Large intestine (tissue), 3 donors: ENCODE data around the gene TMEM271. TPM values are rescaled to one million over a fixed set of nuclear protein-coding genes. Genes with fewer than 3 reads are reported as not detected.

Experiments used
- DNase-seq, 2 donors: peaks; one replicate each; pipeline versions ENCODE4 v3.0.0 to v3.0.0-alpha.2; 2013
- H3K27ac ChIP-seq: one replicate; pipeline ENCODE4 v1.5.1; 2013; ENCODE audit warnings: low read length
- H3K27me3 ChIP-seq: 2 replicates; pipeline ENCODE4 v1.6.1; 2013; ENCODE audit warnings: low read length; ENCODE audit not compliant: control insufficient read depth, insufficient read depth
- H3K36me3 ChIP-seq: 2 replicates; pipeline ENCODE4 v1.6.1; 2013; ENCODE audit warnings: low read length; ENCODE audit not compliant: control insufficient read depth, insufficient read depth
- H3K4me1 ChIP-seq: one replicate; pipeline ENCODE4 v1.6.1; 2013; ENCODE audit warnings: low read length; ENCODE audit not compliant: control insufficient read depth, insufficient read depth
- H3K4me3 ChIP-seq: one replicate; pipeline ENCODE4 v1.5.1; 2013; ENCODE audit warnings: low read length
- H3K9me3 ChIP-seq: one replicate; pipeline ENCODE4 v1.6.1; 2013; ENCODE audit warnings: mild to moderate bottlenecking, low read depth, low read length, moderate library complexity; ENCODE audit not compliant: control insufficient read depth
- WGBS: methylation state at CpG from one replicate; pipeline ENCODE4 v1.1.5; 2013; ENCODE audit warnings: low lambda C conversion rate; ENCODE audit not compliant: insufficient coverage; 5-methylcytosine and 5-hydroxymethylcytosine counted together
- polyA plus RNA-seq: library from polyadenylated mRNA; unstranded; fragments of 120-200 nt; gene quantifications from one replicate; pipeline ENCODE4 v1.2.1, GENCODE V29; 2013

Gene TMEM271
- polyA plus RNA-seq, 1 donor: 0.58 TPM

GRCh38 chr4:577499-578450, 1.7 kb upstream of the TMEM271 start:
- H3K27me3 ChIP-seq: peaks cover 72% of the 10 kb centered on the region
- peaks cover 3% of the 10 kb centered on the region for H3K9me3 ChIP-seq
- no CpG with 5 or more reads among the region's 52 CpGs for WGBS
- H3K36me3 ChIP-seq: no peaks in the 10 kb centered on the region
- no peaks in the 10 kb centered on the region for H3K4me1 ChIP-seq
- H3K27ac ChIP-seq: no peak overlapping the region
- peak in 1 of 2 donors; percentile 32 for DNase-seq
- no peak overlapping the region for H3K4me3 ChIP-seq

- Histone ChIP-seq H3K4me3 (no peak overlapping the region), H3K36me3 (no peaks in the 10 kb centered on the region), H3K27ac (no peak overlapping the region), H3K4me1 (no peaks in the 10 kb centered on the region), H3K9me3 (peaks cover 3% of the 10 kb centered on the region), H3K27me3 (peaks cover 77% of the 10 kb centered on the region)
- DNase-seq: no peak
- WGBS: no CpG with 5 or more reads among the region's 37 CpGs
Observed at GRCh38 chr4:576991-577498, 950 bp upstream of the TMEM271 start.

GRCh38 chr4:575281-576141, 584 bp downstream of the TMEM271 start:
- no peak overlapping the region for H3K4me3 ChIP-seq
- H3K36me3 ChIP-seq: no peaks in the 10 kb centered on the region
- peaks cover 67% of the 10 kb centered on the region for H3K27me3 ChIP-seq
- H3K4me1 ChIP-seq: no peaks in the 10 kb centered on the region
- no CpG with 5 or more reads among the region's 127 CpGs for WGBS
- DNase-seq: peak; percentile 21 to 48
- H3K9me3 ChIP-seq: peaks cover 3% of the 10 kb centered on the region
- H3K27ac ChIP-seq: no peak overlapping the region

GRCh38 chr4:574346-575161, 1.5 kb downstream of the TMEM271 start:
- Histone ChIP-seq H3K27ac (no peak overlapping the region), H3K27me3 (peaks cover 68% of the 10 kb centered on the region), H3K36me3 (no peaks in the 10 kb centered on the region), H3K4me1 (no peaks in the 10 kb centered on the region), H3K9me3 (peaks cover 3% of the 10 kb centered on the region), H3K4me3 (no peak overlapping the region)
- no peak for DNase-seq
- WGBS: no CpG with 5 or more reads among the region's 68 CpGs

GRCh38 chr4:573122-573892, 2.8 kb downstream of the TMEM271 start:
- H3K27me3 ChIP-seq: peaks cover 56% of the 10 kb centered on the region
- DNase-seq: no peak
- H3K9me3 ChIP-seq: peaks cover 3% of the 10 kb centered on the region
- H3K4me1 ChIP-seq: no peaks in the 10 kb centered on the region
- WGBS: 100% methylated on average over 1 of the region's 8 CpGs
- H3K27ac ChIP-seq: no peak overlapping the region
- H3K4me3 ChIP-seq: no peak overlapping the region
- H3K36me3 ChIP-seq: no peaks in the 10 kb centered on the region

GRCh38 chr4:572594-572993, 3.5 kb downstream of the TMEM271 start:
- Histone ChIP-seq H3K9me3 (peaks cover 3% of the 10 kb centered on the region), H3K4me1 (no peaks in the 10 kb centered on the region), H3K27ac (no peak overlapping the region), H3K4me3 (no peak overlapping the region), H3K27me3 (peaks cover 51% of the 10 kb centered on the region), H3K36me3 (no peaks in the 10 kb centered on the region)
- no CpG with 5 or more reads among the region's 6 CpGs for WGBS
- no peak for DNase-seq

GRCh38 chr4:571838-572572, 4.1 kb downstream of the TMEM271 start:
- no peak for DNase-seq
- WGBS: 89% methylated on average over 7 of the region's 29 CpGs
- peaks cover 45% of the 10 kb centered on the region for H3K27me3 ChIP-seq
- no peaks in the 10 kb centered on the region for H3K36me3 ChIP-seq
- H3K4me1 ChIP-seq: no peaks in the 10 kb centered on the region
- H3K9me3 ChIP-seq: no peaks in the 10 kb centered on the region
- H3K27ac ChIP-seq: no peak overlapping the region
- no peak overlapping the region for H3K4me3 ChIP-seq

GRCh38 chr4:570754-571153, 5.3 kb downstream of the TMEM271 start:
- no peaks in the 10 kb centered on the region for H3K9me3 ChIP-seq
- 87% methylated on average over 3 of the region's 11 CpGs for WGBS
- no peak overlapping the region for H3K4me3 ChIP-seq
- DNase-seq: no peak
- no peaks in the 10 kb centered on the region for H3K36me3 ChIP-seq
- no peak overlapping the region for H3K27ac ChIP-seq
- no peaks in the 10 kb centered on the region for H3K4me1 ChIP-seq
- peaks cover 40% of the 10 kb centered on the region for H3K27me3 ChIP-seq
